Stimulated activated CD8-positive, alpha-beta memory T cell treated with anti-CD3 and anti-CD28 coated beads, Interleukin-2, amount 100 ng/mL, for 48 hours (primary cell): ENCODE data around the gene TMEM52.

Source experiments
- DNase-seq, 2 donors: peaks; one replicate each; pipeline ENCODE4 v3.0.0-alpha.2; 2020; ENCODE audit warnings: low read depth in 2 of 2

Gene TMEM52

GRCh38 chr1:1914971-1915692, 3.9 kb downstream of the TMEM52 start, which contains the start of gene CALML6:
Gene CALML6 (plus strand): TSS chr1:1915260. CDS start chr1:1915281, 21 bp downstream.
- no peak for DNase-seq

GRCh38 chr1:1914101-1914970, 4.7 kb downstream of the TMEM52 start:
- DNase-seq, result no peak

- DNase-seq, result no peak
These were observed 7.6 kb downstream of the TMEM52 start for GRCh38 chr1:1911350-1912041.

- no peak for DNase-seq
These were observed 8.3 kb downstream of the TMEM52 start for GRCh38 chr1:1910651-1911331.

- DNase-seq, result no peak
These were observed 9.0 kb downstream of the TMEM52 start for GRCh38 chr1:1910033-1910465.

GRCh38 chr1:1908506-1908791, 10.6 kb downstream of the TMEM52 start:
- DNase-seq, result no peak

GRCh38 chr1:1907098-1907736, 11.9 kb downstream of the TMEM52 start:
- no peak for DNase-seq

GRCh38 chr1:1906185-1907097, 12.6 kb downstream of the TMEM52 start:
- DNase-seq, result peak; percentile 50 to 60

GRCh38 chr1:1903224-1903623, 15.9 kb downstream of the TMEM52 start:
- no peak for DNase-seq

- no peak for DNase-seq
These were observed 17.3 kb downstream of the TMEM52 start for GRCh38 chr1:1901641-1902294.

GRCh38 chr1:1900883-1901640, 18.0 kb downstream of the TMEM52 start:
- DNase-seq, result no peak

GRCh38 chr1:1899967-1900327, 19.1 kb downstream of the TMEM52 start:
- no peak for DNase-seq

- DNase-seq, result no peak
These were observed 19.7 kb downstream of the TMEM52 start for GRCh38 chr1:1899266-1899966.

- no peak for DNase-seq
These were observed 20.7 kb downstream of the TMEM52 start for GRCh38 chr1:1898246-1898933.

GRCh38 chr1:1895456-1896336, 23.4 kb downstream of the TMEM52 start:
- no peak for DNase-seq

- no peak for DNase-seq
These were observed 24.0 kb downstream of the TMEM52 start for GRCh38 chr1:1895060-1895418.
